ENCODE data around the gene TMEM94.
A peak's percentile ranks its signal among the peaks of the same experiment; 100 is the strongest.
"Not testable (repeated sequence)": the region's sequence is repeated elsewhere in the genome, so short reads cannot be mapped to it uniquely, and the experiment has no call there.

Gene TMEM94

GRCh38 chr17:75447951-75448856 lies 8.2 kb upstream of the TMEM94 start:
- H3K4me1 ChIP-seq: no peaks in the 10 kb centered on the region
- H3K79me2 ChIP-seq: no peaks in the 10 kb centered on the region
- no peak overlapping the region for H3K9ac ChIP-seq
- TF ChIP-seq CTCF (IDR thresholded peaks at IDR 0.05): no peak
- H3K4me3 ChIP-seq (ENCODE audit: low read depth, low read length): no peak overlapping the region
- H3K4me2 ChIP-seq (ENCODE audit: low read length): no peak overlapping the region
- no peaks in the 10 kb centered on the region for H3K36me3 ChIP-seq (ENCODE audit: control insufficient read depth, insufficient read depth, low read length)
- H3K27ac ChIP-seq: no peak overlapping the region
- no peaks in the 10 kb centered on the region for H3K27me3 ChIP-seq (ENCODE audit: control insufficient read depth, insufficient read depth, low read length)
- no peaks in the 10 kb centered on the region for H3K9me3 ChIP-seq (ENCODE audit: control insufficient read depth, low read length)
- no peak overlapping the region for H2AFZ ChIP-seq

- Histone ChIP-seq H3K79me2 (no peaks in the 10 kb centered on the region), H3K4me2 (ENCODE audit: low read length) (no peak overlapping the region), H3K36me3 (ENCODE audit: control insufficient read depth, insufficient read depth, low read length) (no peaks in the 10 kb centered on the region), H2AFZ (no peak overlapping the region), H3K4me3 (ENCODE audit: low read depth, low read length) (no peak overlapping the region), H3K27ac (no peak overlapping the region), H3K27me3 (ENCODE audit: control insufficient read depth, insufficient read depth, low read length) (no peaks in the 10 kb centered on the region), H3K4me1 (no peaks in the 10 kb centered on the region), H3K9me3 (ENCODE audit: control insufficient read depth, low read length) (no peaks in the 10 kb centered on the region), H3K9ac (no peak overlapping the region)
- no peak for TF ChIP-seq CTCF (IDR thresholded peaks at IDR 0.05)
Measured at GRCh38 chr17:75450270-75450669, 6.2 kb upstream of the TMEM94 start.

GRCh38 chr17:75454193-75454592 lies 2.2 kb upstream of the TMEM94 start:
- H3K4me2 ChIP-seq (ENCODE audit: low read length): no peak overlapping the region
- H3K9me3 ChIP-seq (ENCODE audit: control insufficient read depth, low read length): no peaks in the 10 kb centered on the region
- no peak overlapping the region for H3K27ac ChIP-seq
- TF ChIP-seq CTCF (IDR thresholded peaks at IDR 0.05): no peak
- H3K27me3 ChIP-seq (ENCODE audit: control insufficient read depth, insufficient read depth, low read length): no peaks in the 10 kb centered on the region
- no peaks in the 10 kb centered on the region for H3K36me3 ChIP-seq (ENCODE audit: control insufficient read depth, insufficient read depth, low read length)
- peaks cover 5% of the 10 kb centered on the region for H3K4me1 ChIP-seq
- H3K4me3 ChIP-seq (ENCODE audit: low read depth, low read length): no peak overlapping the region
- no peak overlapping the region for H3K9ac ChIP-seq
- peaks cover 14% of the 10 kb centered on the region for H3K79me2 ChIP-seq
- H2AFZ ChIP-seq: no peak overlapping the region

- not testable (repeated sequence) for H3K4me1 ChIP-seq; H3K9me3 ChIP-seq (ENCODE audit: control insufficient read depth, low read length)
- H3K79me2 ChIP-seq: peaks cover 14% of the 10 kb centered on the region
Measured at GRCh38 chr17:75454672-75455071, 1.8 kb upstream of the TMEM94 start.

GRCh38 chr17:75456039-75456416 lies 407 bp upstream of the TMEM94 start:
- no peaks in the 10 kb centered on the region for H3K9me3 ChIP-seq (ENCODE audit: control insufficient read depth, low read length)

More at GRCh38 chr17:75454672-75455071, 1.8 kb upstream of the TMEM94 start:
- H3K4me3 ChIP-seq (ENCODE audit: low read depth, low read length); H3K27me3 ChIP-seq (ENCODE audit: control insufficient read depth, insufficient read depth, low read length); H3K27ac ChIP-seq; H2AFZ ChIP-seq; H3K36me3 ChIP-seq (ENCODE audit: control insufficient read depth, insufficient read depth, low read length); H3K9ac ChIP-seq; H3K4me2 ChIP-seq (ENCODE audit: low read length): not testable (repeated sequence)

More at GRCh38 chr17:75456039-75456416, 407 bp upstream of the TMEM94 start:
- TF ChIP-seq CTCF (IDR thresholded peaks at IDR 0.05): no peak
- H3K27me3 ChIP-seq (ENCODE audit: control insufficient read depth, insufficient read depth, low read length): no peaks in the 10 kb centered on the region
- no peaks in the 10 kb centered on the region for H3K36me3 ChIP-seq (ENCODE audit: control insufficient read depth, insufficient read depth, low read length)
- H2AFZ ChIP-seq: peak overlapping the region; percentile 87
- peak overlapping the region; percentile 91 for H3K4me3 ChIP-seq (ENCODE audit: low read depth, low read length)
- peaks cover 14% of the 10 kb centered on the region for H3K79me2 ChIP-seq
- H3K4me2 ChIP-seq (ENCODE audit: low read length): peak overlapping the region; percentile 91
- H3K4me1 ChIP-seq: peaks cover 5% of the 10 kb centered on the region
- H3K27ac ChIP-seq: peak overlapping the region; percentile 78
- H3K9ac ChIP-seq: no peak overlapping the region
